BJ (cell line): Measurements from ENCODE around the gene SEBOX. TPM values are rescaled to one million over a fixed set of nuclear protein-coding genes. Genes with fewer than 3 reads are reported as not detected.

Experiments used
- CTCF ChIA-PET: fragments of 350-600 bp; formaldehyde crosslinking; extraction: SDS; loops from one replicate; lab custom pipeline; 2021; ENCODE audit warnings: antibody characterized with exemption, inconsistent platforms; lab: Yijun Ruan, JAX
- POLR2A ChIA-PET: fragments of 300-600 bp; sonication (Branson Sonifier 250); formaldehyde crosslinking; extraction: SDS; loops from one replicate; lab custom pipeline; 2021; ENCODE audit warnings: antibody characterized with exemption; lab: Charles Lee
- DNase-seq: peaks from one replicate; pipeline ENCODE4 v3.0.0-alpha.2; 2011; ENCODE audit warnings: low read depth
- H3K27me3 ChIP-seq: 2 replicates; pipeline ENCODE4 v1.6.0; 2011; ENCODE audit warnings: low read length; ENCODE audit not compliant: control insufficient read depth, insufficient read depth
- H3K36me3 ChIP-seq: 2 replicates; pipeline ENCODE4 v1.5.1; 2011; ENCODE audit warnings: low read length; ENCODE audit not compliant: control insufficient read depth, insufficient read depth
- H3K4me3 ChIP-seq: 2 replicates; pipeline ENCODE4 v1.5.1; 2011; ENCODE audit warnings: low read depth, mild to moderate bottlenecking, control low read depth, low read length
- polyA plus RNA-seq: library from polyadenylated mRNA; depleted of rRNA; stranded (reverse); fragments of >200 nt; gene quantifications from 2 replicates; pipeline ENCODE4 v1.2.3, GENCODE V29; 2011
- TF ChIP-seq, protein P1 (sequence below): IDR thresholded peaks from 2 replicates; pipeline ENCODE4 v1.5.1; 2011; ENCODE audit warnings: low read depth, mild to moderate bottlenecking, control low read depth, inconsistent platforms, low read length, moderate library complexity; ENCODE audit not compliant: insufficient read depth

SEBOX gene
- polyA plus RNA-seq, 1 experiment, result not detected

DNA sequence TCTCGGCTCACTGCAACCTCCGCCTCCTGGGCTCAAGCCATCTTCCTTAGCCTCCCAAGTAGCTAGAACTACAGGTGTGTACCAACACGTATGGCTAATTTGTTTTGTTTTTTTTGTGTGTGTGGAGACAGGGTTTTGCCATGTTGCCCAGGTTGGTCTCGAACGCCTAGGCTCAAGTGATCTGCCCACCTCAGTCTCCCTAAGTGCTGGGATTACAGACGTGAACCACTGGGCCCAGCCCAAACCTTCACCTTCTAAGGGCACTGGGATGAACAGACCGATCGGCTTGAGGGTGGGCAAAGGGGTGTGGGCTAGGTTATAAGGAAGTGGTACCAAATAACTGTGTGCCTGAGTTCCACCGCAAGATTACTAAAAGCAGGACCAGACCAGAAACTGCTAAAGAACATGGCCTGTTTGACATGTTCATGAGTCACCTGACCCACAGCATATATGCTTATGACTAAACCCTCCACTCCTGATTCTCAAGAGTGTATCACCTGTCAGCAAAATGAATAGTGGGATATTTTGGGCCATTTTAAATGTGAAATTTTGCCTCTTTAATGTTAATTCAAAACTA, 37.9 kb downstream of the SEBOX start:
- Histone ChIP-seq H3K36me3 (peaks cover 24% of the 10 kb centered on the region), H3K4me3 (no peak overlapping the region), H3K27me3 (no peaks in the 10 kb centered on the region)
- POLR2A ChIA-PET, result no interaction called here
- DNase-seq, result no peak
- TF ChIP-seq, protein P1, sequence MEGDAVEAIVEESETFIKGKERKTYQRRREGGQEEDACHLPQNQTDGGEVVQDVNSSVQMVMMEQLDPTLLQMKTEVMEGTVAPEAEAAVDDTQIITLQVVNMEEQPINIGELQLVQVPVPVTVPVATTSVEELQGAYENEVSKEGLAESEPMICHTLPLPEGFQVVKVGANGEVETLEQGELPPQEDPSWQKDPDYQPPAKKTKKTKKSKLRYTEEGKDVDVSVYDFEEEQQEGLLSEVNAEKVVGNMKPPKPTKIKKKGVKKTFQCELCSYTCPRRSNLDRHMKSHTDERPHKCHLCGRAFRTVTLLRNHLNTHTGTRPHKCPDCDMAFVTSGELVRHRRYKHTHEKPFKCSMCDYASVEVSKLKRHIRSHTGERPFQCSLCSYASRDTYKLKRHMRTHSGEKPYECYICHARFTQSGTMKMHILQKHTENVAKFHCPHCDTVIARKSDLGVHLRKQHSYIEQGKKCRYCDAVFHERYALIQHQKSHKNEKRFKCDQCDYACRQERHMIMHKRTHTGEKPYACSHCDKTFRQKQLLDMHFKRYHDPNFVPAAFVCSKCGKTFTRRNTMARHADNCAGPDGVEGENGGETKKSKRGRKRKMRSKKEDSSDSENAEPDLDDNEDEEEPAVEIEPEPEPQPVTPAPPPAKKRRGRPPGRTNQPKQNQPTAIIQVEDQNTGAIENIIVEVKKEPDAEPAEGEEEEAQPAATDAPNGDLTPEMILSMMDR, result no peak
- CTCF ChIA-PET, result no interaction called here

DNA sequence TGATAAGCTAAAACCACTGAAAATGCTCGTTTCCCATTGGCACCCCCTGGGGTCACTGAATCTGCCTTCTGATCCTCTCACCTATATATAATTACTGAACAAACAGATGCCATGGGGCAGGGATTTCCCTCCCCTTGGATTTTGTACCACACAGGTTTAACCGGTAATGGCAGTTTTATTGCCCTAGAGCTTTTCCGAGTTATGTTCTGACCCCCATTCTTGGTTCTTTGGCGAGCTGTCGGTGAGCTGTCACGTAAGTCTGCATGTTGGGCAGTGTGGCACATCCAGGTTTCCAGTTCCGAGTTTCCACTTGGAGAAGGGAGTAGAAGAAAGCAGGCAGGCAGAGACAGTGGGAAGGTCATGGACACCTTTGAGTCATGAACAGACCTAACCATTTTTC, 38.9 kb downstream of the SEBOX start:
- ChIA-PET POLR2A (no interaction called here), CTCF (interaction anchor here (0.9 kb wide), 1 partner anchor 9 kb away, joined by 5 read pairs; the partner anchor contains the start of genes IFT20 and TNFAIP1)
- H3K36me3 ChIP-seq, result peaks cover 17% of the 10 kb centered on the region
- TF ChIP-seq, protein P1, result no peak
- no peak for DNase-seq
- H3K27me3 ChIP-seq, result no peaks in the 10 kb centered on the region
- H3K4me3 ChIP-seq, result no peak overlapping the region

DNA sequence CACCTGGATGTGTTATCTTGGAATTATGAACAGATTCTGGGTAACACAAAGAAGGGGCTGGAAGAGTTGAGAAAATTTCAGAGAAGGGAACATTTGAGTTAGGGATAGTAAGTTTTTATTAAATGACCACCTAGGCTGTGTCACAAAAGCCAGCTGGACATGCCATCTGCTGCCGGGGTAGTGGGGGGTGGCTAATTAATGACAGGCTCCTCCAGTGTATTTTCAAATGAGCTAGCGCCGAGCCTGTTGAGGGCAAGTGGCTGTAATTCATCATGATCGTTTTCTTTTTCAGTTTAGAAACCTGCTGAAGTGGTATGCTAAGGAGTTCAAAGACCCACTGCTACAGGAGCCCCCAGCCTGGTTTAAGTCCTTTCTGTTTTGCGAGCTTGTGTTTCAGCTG, 39.8 kb downstream of the SEBOX start:
- CTCF ChIA-PET, result no interaction called here
- peaks cover 12% of the 10 kb centered on the region for H3K36me3 ChIP-seq
- POLR2A ChIA-PET, result no interaction called here

DNA sequence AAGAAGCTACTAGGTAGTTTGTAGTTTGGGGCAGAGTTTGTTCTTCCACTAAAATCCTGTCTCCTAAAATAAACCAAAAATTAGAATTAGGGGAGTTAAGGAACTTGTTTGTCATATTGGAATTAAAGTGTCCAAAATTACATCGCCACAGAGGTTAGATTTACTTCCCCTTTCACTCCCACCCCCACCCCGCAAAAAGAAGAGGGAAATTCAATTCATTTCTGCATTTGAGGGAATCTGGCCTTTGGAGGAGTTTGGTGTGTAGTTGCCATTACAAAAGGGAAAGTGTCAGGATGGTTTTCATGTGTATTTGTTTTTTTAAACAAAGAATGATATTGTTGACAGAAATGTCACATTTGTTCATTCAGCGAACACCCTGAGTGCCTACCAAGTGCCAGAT, 40.2 kb downstream of the SEBOX start:
- CTCF ChIA-PET, result no interaction called here
- no peak for DNase-seq
- Histone ChIP-seq H3K4me3 (no peak overlapping the region), H3K27me3 (no peaks in the 10 kb centered on the region), H3K36me3 (peaks cover 12% of the 10 kb centered on the region)
- TF ChIP-seq, protein P1, result no peak
- POLR2A ChIA-PET, result no interaction called here

More for the DNA sequence above, 39.8 kb downstream of the SEBOX start:
- no peak overlapping the region for H3K4me3 ChIP-seq
- TF ChIP-seq, protein P1, result no peak
- DNase-seq, result no peak
- no peaks in the 10 kb centered on the region for H3K27me3 ChIP-seq

DNA sequence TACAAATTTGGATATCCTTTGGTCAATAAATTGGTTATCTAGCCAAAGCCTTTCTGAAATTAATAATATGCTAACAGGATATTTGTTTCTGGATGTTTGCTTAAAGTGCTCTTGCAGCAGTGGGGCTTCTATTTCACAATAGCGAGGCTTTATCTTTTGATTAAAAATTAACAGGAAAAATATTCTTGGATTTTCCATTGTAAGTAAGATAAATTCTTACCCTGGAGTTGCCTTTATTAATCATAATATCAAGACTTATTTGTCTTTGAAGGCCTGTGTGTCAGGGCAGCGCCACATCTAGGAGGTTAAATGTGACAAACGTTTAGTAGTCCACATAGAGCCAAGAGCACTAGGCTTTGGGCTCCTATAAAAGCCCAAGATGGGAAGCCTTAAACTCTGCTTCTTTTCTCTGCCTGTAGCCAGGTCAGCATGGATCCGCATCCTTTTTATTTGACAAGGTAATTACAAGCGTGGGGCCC, 40.7 kb downstream of the SEBOX start:
- ChIA-PET POLR2A (no interaction called here), CTCF (no interaction called here)
- DNase-seq, result no peak
- H3K36me3 ChIP-seq, result peaks cover 11% of the 10 kb centered on the region
- no peak overlapping the region for H3K4me3 ChIP-seq
- no peaks in the 10 kb centered on the region for H3K27me3 ChIP-seq
- TF ChIP-seq, protein P1, result no peak
